T47D (cell line): ENCODE measurements around the gene RNF126.
"Not testable (repeated sequence)": the region's sequence is repeated elsewhere in the genome, so short reads cannot be mapped to it uniquely, and the experiment has no call there.

Experiments used
- DNase-seq, 2 experiments: peaks; one replicate each; pipeline versions ENCODE4 v3.0.0 to v3.0.0-alpha.2; 2011 to 2012; ENCODE audit warnings: low read depth in 1 of 2, low spot score in 1 of 2
- JUND ChIP-seq: IDR thresholded peaks from 2 replicates; pipeline ENCODE4 v1.6.1; 2012; ENCODE audit warnings: low read depth
- in situ Hi-C: cut with HindIII; loops from 2 replicates; pipeline ENCODE4 v1.10.0; 2016; ENCODE audit warnings: low sequenced_read_pairs, low pct_unique_long_range_greater_than_20kb

Gene RNF126

DNA sequence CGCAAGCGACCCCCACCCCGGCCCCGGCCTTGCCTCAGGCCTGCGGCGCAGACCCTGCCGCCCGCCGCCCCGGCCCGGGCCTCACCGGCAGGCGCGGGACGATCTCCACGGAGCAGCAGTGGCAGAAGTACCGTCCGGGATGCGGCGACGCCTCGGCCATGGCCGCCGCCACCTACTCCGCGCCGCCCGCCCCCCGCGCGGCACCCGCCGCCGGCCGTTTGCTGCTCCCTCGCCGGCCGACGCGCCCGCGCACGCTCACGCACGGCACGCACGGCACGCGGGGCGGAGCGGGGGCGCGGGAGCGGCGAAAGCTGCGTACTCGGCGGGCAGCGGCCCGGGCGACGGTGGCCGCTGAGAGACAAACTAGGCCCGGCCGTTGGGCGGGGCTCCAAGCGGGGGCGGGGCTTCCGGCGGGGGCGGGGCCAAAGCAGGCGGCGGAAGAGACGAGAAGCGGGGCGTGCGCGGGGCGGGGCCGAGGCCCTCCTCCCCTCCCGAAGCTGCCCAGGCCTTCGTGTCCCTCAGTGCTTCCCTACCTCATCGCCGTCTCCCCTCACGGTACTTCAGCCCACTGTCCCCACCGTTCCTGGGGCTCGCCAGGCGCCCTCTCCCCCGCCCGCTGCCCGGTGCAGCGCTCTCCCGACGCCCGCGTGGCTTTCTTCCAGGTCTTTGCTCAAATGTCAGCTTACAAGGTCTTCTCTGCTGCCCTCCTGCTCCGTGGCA, at the start of gene RNF126:
TSS of gene RNF126 (minus strand) at position 253 of the 720 bp plus-strand sequence. CDS start at position 160, 93 bp downstream.
- TF ChIP-seq JUND = no peak
- peak; percentile 92 to 94 for DNase-seq
- in situ Hi-C loops = no loop called here

GRCh38 chr19:711254-711653, 48.2 kb upstream of the RNF126 start:
- in situ Hi-C loops = no loop called here
- no peak for DNase-seq
- TF ChIP-seq JUND = no peak

DNA sequence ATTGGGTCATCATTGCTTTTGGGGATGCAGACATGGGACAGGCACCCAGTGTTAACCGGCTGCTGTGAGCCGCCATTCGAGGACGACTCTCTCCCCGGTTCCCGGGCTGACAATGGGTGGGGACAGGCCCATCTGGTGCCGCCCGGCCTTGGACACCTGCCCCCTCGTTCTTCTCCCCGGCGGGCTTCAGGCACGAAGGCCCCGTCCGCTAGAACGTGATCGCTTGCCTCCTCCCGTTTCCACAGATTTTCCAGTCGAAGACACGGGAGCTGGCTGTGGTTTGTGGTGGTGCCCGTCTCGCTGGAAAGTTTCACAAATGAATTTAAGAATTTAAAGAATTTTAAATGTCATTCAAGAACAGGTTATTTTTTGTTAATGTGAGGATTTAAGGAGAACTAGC, 47.8 kb upstream of the RNF126 start:
- no peak for DNase-seq
- in situ Hi-C loops = no loop called here
- TF ChIP-seq JUND = no peak

GRCh38 chr19:709965-710571, 47.1 kb upstream of the RNF126 start:
- no peak for DNase-seq
- TF ChIP-seq JUND = no peak
- in situ Hi-C loops = no loop called here

DNA sequence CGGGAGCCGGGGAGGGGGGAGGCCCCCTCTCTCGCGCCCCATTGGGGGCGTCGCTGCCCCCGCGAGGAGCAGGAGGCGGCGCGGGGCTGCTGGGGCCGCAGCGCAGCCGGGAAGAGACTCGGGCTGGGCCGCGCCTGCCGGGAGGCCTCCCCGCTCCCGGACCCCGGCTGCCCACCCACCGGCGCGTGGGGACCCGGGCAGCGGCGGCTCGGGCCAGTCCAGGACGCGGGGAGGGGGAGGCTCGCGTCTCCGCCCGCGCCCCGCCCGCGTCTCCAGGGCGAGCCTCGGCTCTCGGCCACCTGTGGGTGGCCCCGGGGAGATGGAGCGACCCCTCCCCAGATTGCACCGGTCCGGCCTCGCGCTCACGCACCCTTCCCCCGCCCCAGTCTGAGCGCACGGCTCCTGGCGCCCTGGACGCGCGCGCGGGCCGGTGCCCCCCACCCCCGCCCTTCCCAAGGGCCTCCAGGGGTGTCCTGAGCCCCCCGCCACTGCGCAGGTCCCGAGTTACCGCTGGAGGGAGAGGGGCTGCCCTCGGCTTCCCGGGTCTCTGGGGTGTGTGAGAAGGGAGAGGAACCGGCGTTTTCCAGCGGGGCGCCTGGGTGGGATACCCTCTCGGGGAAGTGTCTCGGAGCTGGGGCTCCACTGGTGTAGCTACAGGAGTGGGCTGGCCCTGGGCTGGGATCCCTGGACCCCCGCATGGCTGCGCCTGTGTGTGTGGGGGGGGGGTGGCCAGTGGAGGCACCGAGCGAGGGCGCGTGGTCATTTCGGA, 46.4 kb upstream of the RNF126 start:
- no peak for TF ChIP-seq JUND
- in situ Hi-C loops = no loop called here
- DNase-seq = no peak

GRCh38 chr19:708154-709143, 45.4 kb upstream of the RNF126 start, which contains the start of gene PALM:
TSS of gene PALM (plus strand) at chr19:708935. CDS start at chr19:709147, 212 bp downstream.
- peak in 1 of 2 experiments; percentile 30 for DNase-seq
- TF ChIP-seq JUND = no peak
- in situ Hi-C loops = no loop called here

- in situ Hi-C loops = no loop called here
- no peak for DNase-seq
- TF ChIP-seq JUND = no peak
Measured at GRCh38 chr19:704447-704741, 41.4 kb upstream of the RNF126 start.

- TF ChIP-seq JUND = no peak
- peak; percentile 65 to 92 for DNase-seq
- in situ Hi-C loops = no loop called here
Measured at GRCh38 chr19:703651-704446, 40.8 kb upstream of the RNF126 start.

GRCh38 chr19:703329-703650, 40.3 kb upstream of the RNF126 start:
- in situ Hi-C loops = no loop called here
- no peak for DNase-seq

DNA sequence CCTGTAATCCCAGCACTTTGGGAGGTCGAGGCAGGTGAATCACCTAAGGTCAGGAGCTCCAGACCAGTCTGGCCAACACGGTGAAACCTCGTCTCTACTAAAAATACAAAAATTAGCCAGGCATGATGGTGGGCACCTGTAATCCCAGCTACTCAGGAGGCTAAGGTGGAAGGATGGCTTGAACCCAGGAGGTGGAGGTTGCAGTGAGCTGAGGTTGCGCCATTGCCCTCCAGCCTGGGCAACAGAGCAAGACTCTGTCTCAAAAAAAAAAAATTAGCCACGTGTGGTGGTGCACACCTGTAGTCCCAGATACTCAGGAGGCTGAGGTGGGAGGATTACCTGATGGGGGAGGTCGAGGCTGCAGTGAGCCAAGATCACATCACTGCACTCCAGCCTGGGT, 39.8 kb upstream of the RNF126 start:
- in situ Hi-C loops, DNase-seq: not testable (repeated sequence)

More at GRCh38 chr19:703329-703650, 40.3 kb upstream of the RNF126 start:
- TF ChIP-seq JUND = no peak

- DNase-seq, in situ Hi-C loops: not testable (repeated sequence)
Measured at GRCh38 chr19:699885-700284, 36.9 kb upstream of the RNF126 start.

DNA sequence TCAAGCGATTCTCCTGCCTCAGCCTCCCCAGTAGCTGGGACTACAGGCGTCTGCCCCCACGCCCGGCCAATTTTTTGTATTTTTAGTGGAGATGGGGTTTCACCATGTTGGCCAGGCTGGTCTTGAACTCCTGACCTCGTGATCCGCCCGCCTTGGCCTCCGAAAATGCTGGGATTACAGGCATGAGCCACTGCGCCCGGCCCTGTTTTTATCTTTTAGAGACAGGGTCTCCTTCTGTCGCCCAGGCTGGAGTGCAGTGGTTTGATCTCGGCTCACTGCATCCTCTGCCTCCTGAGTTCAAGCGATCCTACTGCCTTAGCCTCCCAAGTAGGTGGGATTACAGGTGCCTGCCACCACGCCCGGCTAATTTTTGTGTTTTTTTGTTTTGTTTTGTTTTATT, 35.5 kb upstream of the RNF126 start:
- in situ Hi-C loops, DNase-seq: not testable (repeated sequence)
